Spinal cord (tissue), 10 donors: Measurements from ENCODE around the gene KIAA0319L. TPM values are rescaled to one million over a fixed set of nuclear protein-coding genes. Genes with fewer than 3 reads are reported as not detected.

Experiments
- DNase-seq, 6 donors: peaks; one replicate each; pipeline versions ENCODE4 v3.0.0 to v3.0.0-alpha.2; 2013 to 2015; ENCODE audit warnings: low spot score in 6 of 6, low read depth in 4 of 6
- H3K27ac ChIP-seq: one replicate; pipeline ENCODE4 v1.5.1; 2013; ENCODE audit warnings: low read depth, low read length, control low read depth
- H3K27me3 ChIP-seq: one replicate; pipeline ENCODE4 v1.6.1; 2013; ENCODE audit warnings: low read length; ENCODE audit not compliant: control insufficient read depth, insufficient read depth
- H3K36me3 ChIP-seq: one replicate; pipeline ENCODE4 v1.6.1; 2013; ENCODE audit warnings: low read length; ENCODE audit not compliant: control insufficient read depth, insufficient read depth
- H3K4me1 ChIP-seq: one replicate; pipeline ENCODE4 v1.6.1; 2013; ENCODE audit warnings: low read length; ENCODE audit not compliant: control insufficient read depth, insufficient read depth
- H3K4me3 ChIP-seq: one replicate; pipeline ENCODE4 v1.5.1; 2013; ENCODE audit warnings: low read depth, low read length, control low read depth
- H3K9me3 ChIP-seq: one replicate; pipeline ENCODE4 v1.6.1; 2013; ENCODE audit warnings: low read length; ENCODE audit not compliant: control insufficient read depth, insufficient read depth
- WGBS: methylation state at CpG from one replicate; pipeline ENCODE4 v1.1.5; 2013; ENCODE audit warnings: missing lambda C conversion rate; ENCODE audit not compliant: insufficient coverage; 5-methylcytosine and 5-hydroxymethylcytosine counted together
- polyA plus RNA-seq, 2 donors: library from polyadenylated mRNA; unstranded; fragments of 120-200 nt; gene quantifications; one replicate each; pipeline ENCODE4 v1.2.1, GENCODE V29; 2013; ENCODE audit not compliant: insufficient read length in 2 of 2
- total RNA-seq, 2 donors: library from RNA; depleted of rRNA in 1 of 2; stranded (reverse); fragments of 120-200 nt in 1 of 2; fragments of >200 nt in 1 of 2; gene quantifications; one replicate each; pipeline versions ENCODE4 v1.2.3 to v1.2.4, GENCODE V29; 2013 to 2014
- donor health status: healthy.

KIAA0319L gene
- total and polyA plus RNA-seq, 4 donors = 57.0 to 95.1 (median 64.7) TPM

DNA sequence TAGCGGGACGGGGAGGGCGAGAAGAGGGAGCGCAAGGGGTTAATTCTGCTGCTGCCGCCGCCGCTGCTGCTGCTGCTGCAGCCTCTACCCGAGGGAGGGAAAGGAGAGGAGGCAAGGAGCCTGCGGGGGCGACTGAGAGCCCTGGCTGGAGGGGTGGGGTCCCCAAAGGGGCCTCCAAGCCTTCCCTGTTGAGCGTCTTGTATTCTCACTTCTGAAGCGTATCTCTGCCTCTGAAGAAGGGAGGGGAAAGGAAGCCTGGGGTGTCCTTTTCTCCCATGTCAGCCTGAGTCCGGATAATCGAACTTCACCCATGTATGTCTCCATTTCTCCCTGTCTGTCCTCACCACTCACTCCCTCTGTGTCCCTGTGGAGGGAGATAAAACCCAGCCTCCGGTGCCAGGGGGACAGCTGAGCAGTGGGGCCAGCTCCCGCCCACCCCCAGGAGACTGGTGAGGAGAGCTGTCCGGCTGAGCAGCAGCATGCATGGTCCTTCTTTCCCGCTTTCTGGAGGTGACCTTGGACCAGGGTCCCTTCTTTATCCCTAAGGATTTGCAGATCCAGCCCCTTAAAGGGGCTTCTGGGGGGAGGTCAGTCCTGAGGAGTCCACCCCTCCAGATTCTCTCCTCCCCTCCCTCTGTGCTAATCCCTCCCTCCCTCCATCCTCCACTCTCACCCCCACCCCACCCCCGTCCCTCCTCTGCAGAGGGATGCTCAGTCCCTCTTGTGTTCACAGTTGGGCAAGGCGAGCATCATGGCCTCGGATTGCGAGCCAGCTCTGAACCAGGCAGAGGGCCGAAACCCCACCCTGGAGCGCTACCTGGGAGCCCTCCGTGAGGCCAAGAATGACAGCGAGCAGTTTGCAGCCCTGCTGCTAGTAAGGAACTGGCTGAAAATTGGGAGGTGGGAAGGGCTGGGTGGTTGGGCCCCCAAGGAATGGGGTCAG lies 1.4 kb upstream of the KIAA0319L start:
- H3K36me3 ChIP-seq = peaks cover 37% of the 10 kb centered on the region
- DNase-seq = peak in 1 of 6 donors; percentile 78
- WGBS = 19% methylated on average over 18 of the region's 26 CpGs
- H3K4me1 ChIP-seq = peaks cover 54% of the 10 kb centered on the region
- peak overlapping the region; percentile 96 for H3K4me3 ChIP-seq
- no peaks in the 10 kb centered on the region for H3K27me3 ChIP-seq
- peak overlapping the region; percentile 98 for H3K27ac ChIP-seq
- no peaks in the 10 kb centered on the region for H3K9me3 ChIP-seq

- Histone ChIP-seq H3K4me1 (peaks cover 51% of the 10 kb centered on the region), H3K4me3 (peak within 1 kb of the TSS; percentile 96), H3K36me3 (peaks cover 32% of the 10 kb centered on the region), H3K27ac (peak within 1 kb of the TSS; percentile 98), H3K9me3 (no peaks in the 10 kb centered on the region), H3K27me3 (no peaks in the 10 kb centered on the region)
- WGBS = 0% methylated on average over 48 of the region's 58 CpGs
- peak in 5 of 6 donors; percentile 96 to 99 (median 97) for DNase-seq
Observed at GRCh38 chr1:35557611-35558373, 589 bp upstream of the KIAA0319L start, which contains the start of gene NCDN. NCDN (plus strand) TSS chr1:35557799; CDS start chr1:35558191, 392 bp downstream.

DNA sequence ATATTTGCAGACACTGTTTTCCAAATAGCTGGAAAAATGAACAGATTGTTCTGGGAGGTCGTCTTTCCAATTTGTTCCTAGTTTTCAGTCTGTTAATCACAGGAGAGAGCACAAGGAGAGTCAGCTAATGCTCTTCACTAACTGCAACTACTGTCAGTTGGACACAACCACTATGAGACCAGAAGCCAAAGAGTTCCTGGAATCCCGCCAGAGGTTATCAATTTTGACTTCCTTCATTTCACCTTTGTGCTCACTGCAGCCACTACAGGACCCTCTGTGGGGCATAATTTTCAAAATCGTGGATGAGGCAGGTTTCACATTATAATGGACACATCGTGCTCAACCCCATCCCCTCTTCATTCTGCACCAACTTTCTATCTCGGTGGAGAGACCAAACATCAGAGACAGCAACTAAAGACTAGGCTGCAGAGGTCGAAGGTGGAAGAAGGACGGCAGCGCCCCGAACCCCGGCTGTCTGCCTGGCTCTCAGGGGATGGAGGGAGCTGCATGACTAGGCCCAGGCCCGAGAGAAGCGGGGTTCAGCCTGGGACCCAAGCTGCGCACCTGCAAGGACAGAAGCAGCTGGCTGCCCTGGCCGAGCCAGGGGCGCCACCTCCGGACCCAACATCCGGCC lies 602 bp downstream of the KIAA0319L start:
- Histone ChIP-seq H3K36me3 (peaks cover 32% of the 10 kb centered on the region), H3K4me3 (peak overlapping the region; percentile 96), H3K9me3 (no peaks in the 10 kb centered on the region), H3K27me3 (no peaks in the 10 kb centered on the region), H3K27ac (peak overlapping the region; percentile 98), H3K4me1 (peaks cover 41% of the 10 kb centered on the region)
- DNase-seq = no peak
- 1% methylated on average over 15 of the region's 17 CpGs for WGBS

DNA sequence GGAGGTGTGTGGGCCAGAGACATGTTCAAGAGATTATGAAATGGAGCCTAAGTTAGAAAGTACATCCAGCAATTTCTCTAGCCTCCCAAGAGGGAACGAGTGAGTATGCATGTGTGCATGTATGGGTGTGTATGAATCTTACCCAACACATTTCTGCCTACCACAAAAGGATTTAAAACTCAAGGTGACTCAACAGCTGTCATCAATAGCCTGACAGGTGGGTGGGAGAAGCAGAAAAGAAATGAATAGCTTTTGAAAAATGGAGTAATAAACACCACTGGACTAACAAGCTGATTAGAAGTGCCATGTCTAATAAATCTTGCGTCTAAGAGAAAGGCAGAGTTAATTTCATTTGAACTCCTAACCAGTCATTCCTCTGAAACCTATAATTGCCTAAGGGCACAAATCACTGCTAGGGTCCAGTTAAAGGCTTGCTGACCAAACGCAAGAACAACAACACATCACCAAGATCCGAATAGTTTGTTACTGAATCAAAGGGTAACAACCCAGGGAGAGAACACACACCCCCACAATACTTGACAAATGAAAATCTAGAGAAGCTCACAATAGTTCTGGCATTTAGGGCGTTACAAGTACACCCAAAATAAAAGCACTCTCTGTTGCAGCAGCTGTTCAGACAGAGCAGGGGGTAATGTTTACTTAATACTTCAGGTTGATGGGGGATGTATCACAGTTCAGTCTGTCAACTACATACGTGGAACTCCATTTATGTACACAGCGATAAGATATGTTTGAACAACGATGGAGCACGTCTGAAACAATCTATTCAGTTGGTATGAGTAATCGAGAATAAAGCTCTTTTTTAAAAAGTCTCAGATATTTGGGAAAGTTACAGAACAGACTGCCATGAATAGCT lies 1.4 kb downstream of the KIAA0319L start:
- no peaks in the 10 kb centered on the region for H3K9me3 ChIP-seq
- DNase-seq = no peak
- no peak overlapping the region for H3K27ac ChIP-seq
- peaks cover 33% of the 10 kb centered on the region for H3K4me1 ChIP-seq
- WGBS = 71% methylated on average over 5 of the region's 10 CpGs
- H3K4me3 ChIP-seq = no peak overlapping the region
- no peaks in the 10 kb centered on the region for H3K27me3 ChIP-seq
- H3K36me3 ChIP-seq = peaks cover 24% of the 10 kb centered on the region

GRCh38 chr1:35555212-35555584 lies 2.0 kb downstream of the KIAA0319L start:
- 53% methylated on average over 2 of the region's 4 CpGs for WGBS
- Histone ChIP-seq H3K27ac (no peak overlapping the region), H3K9me3 (no peaks in the 10 kb centered on the region), H3K4me3 (no peak overlapping the region), H3K36me3 (peaks cover 18% of the 10 kb centered on the region), H3K4me1 (peaks cover 27% of the 10 kb centered on the region), H3K27me3 (no peaks in the 10 kb centered on the region)
- DNase-seq = no peak

- peaks cover 22% of the 10 kb centered on the region for H3K4me1 ChIP-seq
- no peaks in the 10 kb centered on the region for H3K27me3 ChIP-seq
- DNase-seq = peak in 1 of 6 donors; percentile 52
- WGBS = 41% methylated on average over 3 of the region's 7 CpGs
- peaks cover 17% of the 10 kb centered on the region for H3K36me3 ChIP-seq
- no peak overlapping the region for H3K4me3 ChIP-seq
- H3K27ac ChIP-seq = no peak overlapping the region
- H3K9me3 ChIP-seq = no peaks in the 10 kb centered on the region
Observed at GRCh38 chr1:35554266-35555211, 2.7 kb downstream of the KIAA0319L start.

- H3K36me3 ChIP-seq = peaks cover 17% of the 10 kb centered on the region
- no peak overlapping the region for H3K4me3 ChIP-seq
- peak in 1 of 6 donors; percentile 58 for DNase-seq
- no peaks in the 10 kb centered on the region for H3K27me3 ChIP-seq
- no CpG with 5 or more reads among the region's 2 CpGs for WGBS
- no peak overlapping the region for H3K27ac ChIP-seq
- peaks cover 15% of the 10 kb centered on the region for H3K4me1 ChIP-seq
- H3K9me3 ChIP-seq = no peaks in the 10 kb centered on the region
Observed at GRCh38 chr1:35553851-35554250, 3.4 kb downstream of the KIAA0319L start.

DNA sequence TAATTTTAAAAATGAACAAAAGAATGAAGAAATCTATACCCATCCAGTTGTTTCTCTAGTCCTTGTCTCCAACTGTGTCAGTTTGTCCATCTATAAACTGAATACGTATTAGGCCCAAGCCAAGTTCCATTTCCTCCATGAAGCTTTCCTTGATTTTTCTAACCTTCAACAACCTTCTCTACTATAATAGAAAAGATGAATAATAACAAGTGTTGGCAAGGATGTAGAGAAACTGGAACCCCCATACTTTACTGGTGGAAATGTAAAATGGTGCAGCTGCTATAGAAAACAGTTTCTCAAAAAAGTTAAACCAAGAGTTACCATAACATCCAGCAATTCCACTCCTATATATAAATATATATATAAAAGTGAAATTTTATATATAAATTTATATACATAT lies 10.6 kb downstream of the KIAA0319L start:
- no peak overlapping the region for H3K4me3 ChIP-seq
- DNase-seq = no peak
- H3K4me1 ChIP-seq = peaks cover 3% of the 10 kb centered on the region
- no peaks in the 10 kb centered on the region for H3K27me3 ChIP-seq
- peaks cover 17% of the 10 kb centered on the region for H3K36me3 ChIP-seq
- H3K9me3 ChIP-seq = no peaks in the 10 kb centered on the region
- WGBS = no CpG with 5 or more reads among the region's 1 CpG
- no peak overlapping the region for H3K27ac ChIP-seq
